Gastroesophageal sphincter (tissue), 3 donors: ENCODE measurements around the gene PRKN.

Source experiments
- CTCF ChIP-seq, 4 experiments: fragments of 200-600 bp in 2 of 4; fragments of 450-650 bp in 2 of 4; sonication (generic) in 1 of 4; IDR thresholded peaks; one replicate each; pipeline ENCODE4 v1.5.1; 2017 to 2019; ENCODE audit warnings: antibody characterized with exemption in 4 of 4, mild to moderate bottlenecking in 2 of 4, moderate library complexity in 2 of 4
- EP300 ChIP-seq: sonication (generic); formaldehyde crosslinking; IDR thresholded peaks from one replicate; pipeline ENCODE4 v1.6.1; 2017; ENCODE audit warnings: antibody characterized with exemption, mild to moderate bottlenecking

GRCh38 chr6:161373905-161374451 lies 1353.6 kb downstream of the PRKN start:
- TF ChIP-seq CTCF (IDR thresholded peaks at IDR 0.05) (peak; percentile 88 to 99 (median 94)), EP300 (no peak)
